Peyer's patch (tissue), 4 donors: Measurements from ENCODE around the gene HSPB7.

Source experiments
- CTCF ChIP-seq, 6 experiments: fragments of 450-650 bp in 4 of 6; fragments of 200-600 bp in 2 of 6; sonication (generic) in 1 of 6; IDR thresholded peaks; one replicate each; pipeline ENCODE4 v1.5.1; 2017 to 2019; ENCODE audit warnings: antibody characterized with exemption in 6 of 6, mild to moderate bottlenecking in 3 of 6, moderate library complexity in 1 of 6
- POLR2A ChIP-seq, 2 donors: fragments of 450-650 bp; IDR thresholded peaks; one replicate each; pipeline ENCODE4 v1.5.1; 2017; ENCODE audit warnings: antibody characterized with exemption in 2 of 2, mild to moderate bottlenecking in 2 of 2, moderate library complexity in 2 of 2

GRCh38 chr1:15970911-15971310 is 46.9 kb downstream of the HSPB7 start:
- TF ChIP-seq CTCF (IDR thresholded peaks at IDR 0.05) (no peak), POLR2A (IDR thresholded peaks at IDR 0.05) (no peak)
